HG03558 (cell line): ENCODE measurements around the gene TICAM2.
A peak's percentile ranks its signal among the peaks of the same experiment; 100 is the strongest.

ENCODE experiments used
- ATAC-seq: cut with Tn5 transposase; IDR thresholded peaks from one replicate; pipeline ENCODE4 v1.9.1; 2021; ENCODE audit warnings: moderate number of reproducible peaks; ENCODE audit not compliant: unreplicated experiment; ENCODE audit errors: extremely low read depth

Gene TICAM2

DNA sequence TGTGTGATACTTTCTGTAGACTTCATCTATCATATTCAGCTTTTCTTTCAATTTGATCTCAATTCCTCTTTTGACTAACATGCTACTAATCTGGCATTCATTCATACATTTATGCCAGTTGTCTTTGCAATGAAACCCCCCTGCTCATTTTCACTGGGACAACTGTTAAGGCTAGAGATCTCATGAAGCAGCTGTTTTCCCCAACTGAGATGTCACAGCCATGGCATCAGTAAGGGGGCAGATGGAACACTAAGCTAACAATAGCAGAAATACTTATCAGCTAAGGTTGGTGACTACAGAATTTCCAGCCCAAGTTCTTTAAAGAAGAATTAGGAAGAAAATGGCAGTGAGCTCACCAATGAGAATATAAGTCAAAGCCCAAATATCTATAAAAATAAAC, 14.2 kb upstream of the TICAM2 start:
- ATAC-seq, result no peak

GRCh38 chr5:115611873-115612272, 9.6 kb upstream of the TICAM2 start:
- ATAC-seq, result no peak

DNA sequence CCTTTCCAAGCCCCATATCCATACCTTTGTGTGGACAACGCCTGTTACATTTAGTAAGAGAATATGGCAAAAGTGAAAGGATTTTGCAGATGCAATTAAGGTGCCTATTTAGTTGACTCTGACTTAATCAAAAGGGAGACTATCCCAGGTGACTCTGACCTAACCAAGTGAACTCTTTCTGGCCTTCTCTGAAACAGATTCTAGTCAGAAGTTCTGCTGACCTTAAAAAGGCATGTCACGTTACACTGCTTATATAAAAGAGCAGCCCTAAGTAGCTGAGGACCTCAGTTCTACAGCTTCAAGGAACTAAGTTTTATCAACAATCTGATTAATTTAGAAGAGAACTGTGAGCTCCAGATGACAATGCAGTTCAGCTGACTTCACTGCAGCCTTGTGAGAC, 5.7 kb upstream of the TICAM2 start:
- ATAC-seq, result no peak

DNA sequence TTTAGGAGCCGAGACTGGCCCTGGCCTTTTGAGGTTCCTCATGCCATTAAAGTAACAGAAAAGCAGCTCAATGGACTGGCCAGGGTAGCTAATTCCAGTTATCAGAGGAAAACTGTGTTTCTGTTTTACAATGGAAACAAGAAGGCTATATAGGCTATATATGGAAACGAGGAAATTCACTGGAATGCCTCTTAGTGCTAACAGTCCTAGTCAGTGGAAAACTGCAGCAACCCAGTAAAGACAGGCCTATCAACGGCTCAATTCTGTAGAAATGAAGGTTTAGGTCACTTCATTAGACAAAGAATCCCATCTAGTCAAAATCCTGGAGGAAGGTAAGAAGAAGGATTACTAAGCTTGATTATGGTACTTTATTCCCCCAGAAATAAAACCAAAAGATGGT, 3.2 kb upstream of the TICAM2 start:
- no peak for ATAC-seq

GRCh38 chr5:115602591-115603125, 379 bp upstream of the TICAM2 start:
- no peak for ATAC-seq

GRCh38 chr5:115600766-115601165, 1.5 kb downstream of the TICAM2 start:
- no peak for ATAC-seq

DNA sequence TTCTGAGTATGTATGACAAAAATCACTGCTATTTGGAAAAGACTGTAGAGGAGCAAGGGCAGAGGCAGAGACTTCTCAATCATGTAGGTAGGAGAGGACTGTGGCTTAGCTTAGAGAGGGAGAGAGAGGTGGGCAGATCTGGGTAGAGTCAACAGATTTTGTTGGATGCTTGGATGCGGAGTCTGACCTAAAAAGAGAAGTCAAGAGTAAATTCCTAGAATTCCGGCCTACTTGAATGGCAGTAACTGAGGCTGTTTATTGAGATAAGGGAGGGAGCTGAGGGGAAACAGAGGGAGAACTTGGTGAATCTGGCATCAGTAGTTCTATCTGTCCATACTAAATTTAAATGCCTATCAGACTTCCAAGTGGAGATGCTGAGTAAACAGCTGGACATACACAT, 2.4 kb downstream of the TICAM2 start:
- peak; percentile 2 for ATAC-seq

DNA sequence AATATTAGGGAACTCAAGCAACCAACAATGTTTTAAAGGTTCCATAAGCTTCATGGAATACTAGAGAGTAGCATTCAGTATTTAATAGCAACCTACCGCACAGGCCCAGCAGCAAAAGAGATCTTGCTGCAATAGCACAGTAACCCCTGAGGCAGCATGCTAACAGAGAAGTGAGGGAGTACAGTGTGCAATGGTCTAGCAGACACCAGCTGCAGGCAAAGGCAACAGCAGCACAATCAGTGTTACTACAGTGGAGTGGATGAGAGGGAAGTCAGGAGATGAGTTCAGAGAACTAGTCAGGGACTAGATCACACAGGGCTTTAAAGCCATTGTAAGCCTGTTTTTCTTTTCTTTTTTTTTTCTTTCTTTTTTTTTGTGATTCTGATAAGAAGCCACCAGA, 2.8 kb downstream of the TICAM2 start:
- ATAC-seq, result peak; percentile 36

DNA sequence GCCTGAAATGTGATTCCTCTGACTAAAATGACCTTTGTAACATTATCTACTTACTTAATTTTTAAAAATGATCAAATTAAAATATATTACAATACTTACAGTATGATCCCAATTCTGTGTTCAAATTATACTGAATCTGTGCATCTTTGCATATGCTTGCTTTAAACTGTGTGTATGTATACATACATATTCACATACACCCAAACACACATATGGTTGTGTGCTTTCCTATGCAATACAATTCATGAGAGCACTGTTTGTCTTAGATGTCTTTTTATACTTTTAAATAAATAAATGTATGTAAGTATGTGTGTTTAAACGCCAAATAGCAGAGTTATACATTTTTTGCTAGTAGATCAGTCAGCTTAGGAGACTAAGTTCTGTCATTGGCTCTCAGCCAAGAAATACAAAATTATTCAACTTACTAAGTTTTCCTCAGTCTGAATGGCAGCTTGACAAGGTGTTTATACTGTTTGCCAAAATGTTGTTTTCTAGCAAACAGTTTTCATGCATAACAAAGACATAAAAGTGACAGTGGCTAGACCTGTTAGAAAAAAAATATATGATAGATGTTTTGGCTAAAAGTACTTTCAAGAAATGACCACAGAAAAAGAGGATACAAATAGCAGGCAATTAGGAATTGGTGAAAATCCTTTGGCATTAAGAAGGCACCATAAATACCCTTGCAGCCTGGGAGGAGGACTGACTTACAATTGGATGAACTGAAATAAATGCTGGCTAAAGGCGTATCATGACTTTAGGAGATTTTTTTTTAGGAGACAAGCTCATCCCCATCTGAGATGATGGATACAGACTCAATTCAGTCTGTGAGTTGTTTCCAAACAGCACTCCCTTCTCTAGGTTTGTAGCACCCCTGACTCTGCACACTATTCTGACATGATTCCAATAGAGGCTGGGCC, 7.9 kb downstream of the TICAM2 start:
- no peak for ATAC-seq

- no peak for ATAC-seq
Observed at GRCh38 chr5:115589043-115589442, 13.2 kb downstream of the TICAM2 start.

GRCh38 chr5:115588640-115589039, 13.6 kb downstream of the TICAM2 start:
- ATAC-seq, result no peak

DNA sequence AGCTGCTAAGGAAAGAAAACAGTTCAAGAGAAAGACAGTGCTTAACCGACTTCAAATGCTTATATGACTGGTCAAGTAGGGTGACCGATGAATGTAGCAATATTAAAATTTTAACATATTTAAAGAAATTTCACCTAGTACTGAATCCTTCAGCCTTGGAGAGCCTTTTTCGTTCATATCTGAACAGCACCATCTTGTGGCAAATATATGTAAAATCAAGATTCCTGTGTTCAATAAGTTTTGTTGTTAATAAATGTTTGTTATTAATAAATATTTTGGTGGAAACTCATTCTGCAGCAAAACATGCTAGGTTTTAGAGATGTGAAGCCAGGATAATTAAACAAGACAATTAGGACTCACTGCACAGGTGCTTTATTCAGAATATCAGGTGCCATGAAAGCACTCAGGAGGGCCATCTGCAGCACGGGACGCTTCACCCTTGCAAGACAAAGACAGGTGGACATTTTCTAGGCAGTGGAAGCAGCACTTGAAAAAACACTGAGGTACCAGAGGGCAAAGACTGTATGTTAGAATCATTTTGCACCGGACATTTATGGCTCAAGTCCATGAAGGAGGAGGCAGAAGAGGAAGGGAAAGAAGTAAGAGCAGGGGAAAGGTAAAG, 15.6 kb downstream of the TICAM2 start:
- ATAC-seq, result no peak

- no peak for ATAC-seq
Observed at GRCh38 chr5:115585265-115585664, 17.0 kb downstream of the TICAM2 start.

- no peak for ATAC-seq
Observed at GRCh38 chr5:115584501-115584900, 17.8 kb downstream of the TICAM2 start.

- no peak for ATAC-seq
Observed at GRCh38 chr5:115583474-115583873, 18.8 kb downstream of the TICAM2 start.

GRCh38 chr5:115580941-115581340, 21.3 kb downstream of the TICAM2 start:
- no peak for ATAC-seq

DNA sequence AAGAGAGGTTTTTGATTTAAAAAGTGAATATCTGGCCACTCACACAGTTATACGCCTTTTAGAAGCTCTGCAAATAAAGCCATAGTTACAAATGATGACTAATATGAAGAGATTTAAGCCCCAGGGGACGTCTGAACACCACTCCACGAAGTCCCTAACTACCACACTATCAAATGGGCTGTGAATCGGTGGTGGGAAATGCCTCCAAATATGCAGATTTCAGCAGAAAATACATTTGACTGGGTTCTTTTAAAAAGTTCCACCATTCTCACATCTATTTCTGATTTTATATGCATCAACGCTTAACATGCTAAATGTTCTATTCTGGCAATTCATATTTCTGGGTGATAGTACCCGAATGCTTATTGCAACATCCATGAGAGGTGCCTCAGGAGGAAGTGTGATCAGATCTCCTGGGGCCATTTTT, 22.5 kb downstream of the TICAM2 start:
- ATAC-seq, result peak; percentile 44

DNA sequence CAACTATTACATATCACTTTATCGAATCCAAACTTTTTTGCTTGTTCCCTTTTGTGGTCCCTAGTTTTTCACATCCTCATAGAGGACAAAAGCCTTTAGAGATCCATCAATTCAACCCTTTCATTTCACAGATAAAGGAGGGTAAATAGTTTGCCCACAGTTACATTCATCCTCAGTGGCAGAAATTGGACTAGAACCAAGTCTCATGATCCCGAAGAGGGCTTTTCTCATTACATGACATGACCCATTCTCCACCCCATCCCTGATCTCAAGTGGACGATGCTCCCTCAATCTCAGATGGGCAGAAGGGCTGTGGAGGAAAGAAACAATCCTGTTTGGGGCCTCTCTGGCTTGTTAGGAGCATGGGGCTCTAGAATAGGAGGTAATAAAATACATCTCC, 23.1 kb downstream of the TICAM2 start:
- no peak for ATAC-seq

- ATAC-seq, result peak; percentile 41
Observed at GRCh38 chr5:115578657-115579056, 23.6 kb downstream of the TICAM2 start.

- no peak for ATAC-seq
Observed at GRCh38 chr5:115577741-115578140, 24.5 kb downstream of the TICAM2 start.

- no peak for ATAC-seq
Observed at GRCh38 chr5:115577329-115577728, 24.9 kb downstream of the TICAM2 start.
